DOHH2 (cell line): ENCODE results near the gene HS3ST5.

Experiments used
- H3F3A ChIP-seq: fragments of 200-600 bp; sonication (generic), shearing (Covaris generic); 2 replicates; pipeline ENCODE4 v1.6.0; 2016; ENCODE audit warnings: antibody characterized with exemption, mild to moderate bottlenecking; ENCODE audit not compliant: control insufficient read depth, insufficient read depth
- H3K27ac ChIP-seq: fragments of 200-600 bp; sonication (generic); 2 replicates; pipeline ENCODE4 v1.5.1; 2014; ENCODE audit warnings: low read depth, mild to moderate bottlenecking, low read length, moderate library complexity
- H3K27me3 ChIP-seq: fragments of 200-600 bp; sonication (generic); 2 replicates; pipeline ENCODE4 v1.6.1; 2014; ENCODE audit warnings: mild to moderate bottlenecking, low read length, mixed read lengths; ENCODE audit not compliant: control insufficient read depth
- H3K36me3 ChIP-seq: fragments of 200-600 bp; sonication (generic); 2 replicates; pipeline ENCODE4 v1.6.1; 2014; ENCODE audit warnings: mild to moderate bottlenecking, low read length, moderate library complexity, mixed read lengths; ENCODE audit not compliant: control insufficient read depth
- H3K4me1 ChIP-seq: fragments of 200-600 bp; sonication (generic); 2 replicates; pipeline ENCODE4 v1.6.1; 2014; ENCODE audit warnings: mild to moderate bottlenecking, low read length, mixed read lengths; ENCODE audit not compliant: control insufficient read depth
- H3K4me2 ChIP-seq: fragments of 200-600 bp; sonication (generic); 2 replicates; pipeline ENCODE4 v1.6.0; 2014; ENCODE audit warnings: mild to moderate bottlenecking, low read length, moderate library complexity
- H3K4me3 ChIP-seq: fragments of 200-600 bp; sonication (generic); 2 replicates; pipeline ENCODE4 v1.5.1; 2014; ENCODE audit warnings: mild to moderate bottlenecking, low read length, mixed read lengths
- H3K79me2 ChIP-seq: fragments of 200-600 bp; sonication (generic); 2 replicates; pipeline ENCODE4 v1.6.1; 2014; ENCODE audit warnings: mild to moderate bottlenecking, low read length, mixed read lengths; ENCODE audit not compliant: control insufficient read depth
- H3K9me2 ChIP-seq: fragments of 200-600 bp; sonication (generic); replicated peaks from 2 replicates; pipeline ENCODE4 v1.6.1; 2014; ENCODE audit warnings: mild to moderate bottlenecking, low read length, mixed read lengths; ENCODE audit not compliant: control insufficient read depth
- H3K9me3 ChIP-seq: fragments of 200-600 bp; sonication (generic); 2 replicates; pipeline ENCODE4 v1.6.1; 2014; ENCODE audit warnings: antibody characterized with exemption, low read length, mixed read lengths; ENCODE audit not compliant: control insufficient read depth, insufficient read depth
- H4K20me1 ChIP-seq: fragments of 200-600 bp; sonication (generic); 2 replicates; pipeline ENCODE4 v1.6.0; 2014; ENCODE audit warnings: low read depth, mild to moderate bottlenecking, antibody characterized with exemption, low read length, moderate library complexity; ENCODE audit not compliant: control insufficient read depth, insufficient read depth
- CTCF ChIP-seq: fragments of 200-600 bp; sonication (generic); IDR thresholded peaks from one replicate; pipeline ENCODE4 v1.5.1; 2014; ENCODE audit warnings: antibody characterized with exemption, mild to moderate bottlenecking, low read depth, low read length; ENCODE audit not compliant: poor library complexity, severe bottlenecking
- EZH2phosphoT487 ChIP-seq: fragments of 200-600 bp; sonication (generic); IDR thresholded peaks from 2 replicates; pipeline ENCODE4 v1.6.1; 2017; ENCODE audit warnings: borderline replicate concordance, mild to moderate bottlenecking, antibody characterized with exemption, low read length, moderate library complexity, mixed read lengths

Gene HS3ST5

GRCh38 chr6:114131945-114132344, 210.9 kb downstream of the HS3ST5 start:
- Histone ChIP-seq H3K4me1 (no peaks in the 10 kb centered on the region), H3K9me2 (no peaks in the 10 kb centered on the region), H3K4me2 (no peak overlapping the region), H3K27ac (no peak overlapping the region), H3K9me3 (no peaks in the 10 kb centered on the region), H3F3A (no peaks in the 10 kb centered on the region), H3K36me3 (no peaks in the 10 kb centered on the region), H4K20me1 (no peaks in the 10 kb centered on the region), H3K79me2 (no peaks in the 10 kb centered on the region), H3K4me3 (no peak overlapping the region), H3K27me3 (no peaks in the 10 kb centered on the region)
- no peak for TF ChIP-seq CTCF
- TF ChIP-seq EZH2phosphoT487: no peak

- Histone ChIP-seq H3K4me2 (no peak overlapping the region), H3K9me2 (no peaks in the 10 kb centered on the region), H3F3A (no peaks in the 10 kb centered on the region), H3K27me3 (no peaks in the 10 kb centered on the region), H3K27ac (no peak overlapping the region), H3K4me3 (no peak overlapping the region), H3K4me1 (no peaks in the 10 kb centered on the region), H3K79me2 (no peaks in the 10 kb centered on the region), H4K20me1 (no peaks in the 10 kb centered on the region), H3K36me3 (no peaks in the 10 kb centered on the region), H3K9me3 (no peaks in the 10 kb centered on the region)
- TF ChIP-seq CTCF: no peak
Measured at GRCh38 chr6:114125576-114125975, 217.2 kb downstream of the HS3ST5 start.

- Histone ChIP-seq H3K4me3 (no peak overlapping the region), H3K4me1 (no peaks in the 10 kb centered on the region), H3K79me2 (no peaks in the 10 kb centered on the region), H3K27ac (no peak overlapping the region), H3K9me3 (no peaks in the 10 kb centered on the region), H4K20me1 (no peaks in the 10 kb centered on the region), H3K4me2 (no peak overlapping the region), H3K9me2 (no peaks in the 10 kb centered on the region), H3K36me3 (no peaks in the 10 kb centered on the region), H3K27me3 (no peaks in the 10 kb centered on the region), H3F3A (no peaks in the 10 kb centered on the region)
- TF ChIP-seq CTCF (no peak), EZH2phosphoT487 (no peak)
Measured at GRCh38 chr6:114121913-114122662, 220.7 kb downstream of the HS3ST5 start.

GRCh38 chr6:114119056-114119455, 223.8 kb downstream of the HS3ST5 start:
- no peaks in the 10 kb centered on the region for H3K36me3 ChIP-seq
- H3K79me2 ChIP-seq: no peaks in the 10 kb centered on the region
- H3K9me3 ChIP-seq: no peaks in the 10 kb centered on the region
- H3F3A ChIP-seq: no peaks in the 10 kb centered on the region
- H3K4me1 ChIP-seq: no peaks in the 10 kb centered on the region
- TF ChIP-seq CTCF (no peak), EZH2phosphoT487 (no peak)
- no peak overlapping the region for H3K4me3 ChIP-seq
- H3K27ac ChIP-seq: no peak overlapping the region
- H3K4me2 ChIP-seq: no peak overlapping the region
- no peaks in the 10 kb centered on the region for H3K9me2 ChIP-seq
- H4K20me1 ChIP-seq: no peaks in the 10 kb centered on the region
- no peaks in the 10 kb centered on the region for H3K27me3 ChIP-seq
